HuH-7.5 (cell line): ENCODE data around the gene CADM4.
"Not testable (repeated sequence)": the region's sequence is repeated elsewhere in the genome, so short reads cannot be mapped to it uniquely, and the experiment has no call there.

Experiments used
- DNase-seq: peaks from one replicate; pipeline ENCODE4 v3.0.0; 2011; ENCODE audit warnings: low spot score

Gene CADM4

GRCh38 chr19:43606569-43607229 is 33.0 kb downstream of the CADM4 start:
- DNase-seq = no peak

DNA sequence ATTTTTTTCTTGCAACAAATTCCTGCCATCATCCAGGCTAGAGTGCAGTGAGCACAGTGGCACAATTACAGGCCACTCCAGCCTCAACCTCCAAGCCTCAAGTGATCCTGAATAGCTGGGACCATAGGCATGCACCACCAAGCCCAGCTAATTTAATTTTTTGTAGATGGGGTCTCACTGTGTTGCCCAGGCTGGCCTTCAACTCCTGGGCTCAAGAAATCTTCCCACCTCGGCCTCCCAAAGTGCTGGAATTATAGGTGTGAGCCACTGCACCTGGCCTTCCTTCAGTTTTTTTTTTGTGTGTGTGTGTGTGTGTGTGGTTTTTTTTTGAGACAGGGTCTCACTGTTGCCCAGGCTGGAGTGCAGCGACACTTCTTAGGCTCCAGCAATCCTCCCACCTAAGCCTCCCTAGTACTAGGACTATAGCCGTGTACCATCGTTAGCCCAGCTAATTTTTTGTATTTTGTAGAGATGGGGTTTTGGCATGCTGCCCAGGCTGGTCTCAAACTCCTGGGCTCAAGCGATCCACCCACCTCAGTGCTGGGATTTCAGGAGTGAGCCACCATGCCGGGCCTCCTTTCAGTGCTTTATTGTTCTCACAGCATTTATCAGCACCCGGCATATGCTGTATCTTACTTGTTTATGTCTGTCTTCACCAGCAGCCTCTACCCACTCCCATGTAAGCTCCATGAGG is 33.6 kb downstream of the CADM4 start:
- no peak for DNase-seq

- DNase-seq = not testable (repeated sequence)
Observed at GRCh38 chr19:43600326-43600725, 39.3 kb downstream of the CADM4 start.

DNA sequence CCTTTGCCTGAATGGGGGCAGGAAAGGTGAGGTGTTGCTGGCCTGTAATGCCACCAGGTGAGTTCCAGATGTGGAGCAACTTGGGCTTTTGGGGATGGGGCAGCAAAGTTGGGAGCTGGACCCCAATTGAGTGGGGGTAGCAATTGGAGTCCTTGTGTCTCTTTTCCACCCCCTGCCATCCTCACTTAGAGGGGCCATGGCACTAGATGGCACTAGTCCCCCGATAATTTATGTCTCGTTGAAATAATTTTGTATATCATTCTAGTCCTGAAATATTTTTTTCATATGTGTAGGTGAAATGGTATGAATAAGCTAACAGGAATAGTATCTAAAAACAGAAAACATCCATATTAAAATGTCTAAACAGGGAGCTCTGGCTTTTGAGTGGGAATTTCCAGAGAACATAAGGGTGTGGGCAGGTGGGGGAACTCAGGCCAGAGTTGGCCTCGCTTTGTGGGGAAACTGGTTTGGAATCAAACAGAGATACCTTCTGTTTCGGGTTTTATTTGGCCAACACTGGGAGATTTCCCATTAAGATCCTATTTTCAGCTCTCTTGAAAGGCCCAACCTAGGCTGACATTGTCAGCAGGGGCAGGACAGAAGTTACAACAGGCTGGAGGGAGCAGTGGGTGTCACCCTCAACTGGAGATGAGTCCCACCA is 39.9 kb downstream of the CADM4 start:
- no peak for DNase-seq

DNA sequence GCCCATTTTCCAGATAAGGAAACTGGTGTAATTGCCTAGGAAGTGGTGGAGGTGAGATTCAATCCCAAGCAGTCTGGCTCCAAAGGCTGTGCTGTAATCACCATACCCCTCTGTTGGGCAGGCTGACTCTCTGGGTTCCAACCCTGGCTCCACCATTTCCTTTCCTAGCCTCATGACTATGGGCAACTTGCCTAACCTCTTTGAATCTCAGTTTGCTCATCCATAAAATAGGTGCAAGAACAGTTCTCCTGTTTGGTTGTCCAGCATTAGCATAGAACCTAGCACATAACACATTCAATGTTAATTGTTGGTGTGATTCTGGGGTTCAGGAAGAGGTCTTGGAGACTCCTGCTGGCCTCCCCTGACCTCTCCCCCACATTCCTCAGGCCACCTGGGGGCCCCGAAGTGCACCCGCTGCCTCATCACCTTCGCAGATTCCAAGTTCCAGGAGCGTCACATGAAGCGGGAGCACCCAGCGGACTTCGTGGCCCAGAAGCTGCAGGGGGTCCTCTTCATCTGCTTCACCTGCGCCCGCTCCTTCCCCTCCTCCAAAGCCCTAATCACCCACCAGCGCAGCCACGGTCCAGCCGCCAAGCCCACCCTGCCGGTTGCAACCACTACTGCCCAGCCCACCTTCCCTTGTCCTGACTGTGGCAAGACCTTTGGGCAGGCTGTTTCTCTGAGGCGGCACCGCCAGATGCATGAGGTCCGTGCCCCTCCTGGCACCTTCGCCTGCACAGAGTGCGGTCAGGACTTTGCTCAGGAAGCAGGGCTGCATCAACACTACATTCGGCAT is 41.0 kb downstream of the CADM4 start:
- no peak for DNase-seq

GRCh38 chr19:43597876-43598275 is 41.8 kb downstream of the CADM4 start:
- DNase-seq = no peak

DNA sequence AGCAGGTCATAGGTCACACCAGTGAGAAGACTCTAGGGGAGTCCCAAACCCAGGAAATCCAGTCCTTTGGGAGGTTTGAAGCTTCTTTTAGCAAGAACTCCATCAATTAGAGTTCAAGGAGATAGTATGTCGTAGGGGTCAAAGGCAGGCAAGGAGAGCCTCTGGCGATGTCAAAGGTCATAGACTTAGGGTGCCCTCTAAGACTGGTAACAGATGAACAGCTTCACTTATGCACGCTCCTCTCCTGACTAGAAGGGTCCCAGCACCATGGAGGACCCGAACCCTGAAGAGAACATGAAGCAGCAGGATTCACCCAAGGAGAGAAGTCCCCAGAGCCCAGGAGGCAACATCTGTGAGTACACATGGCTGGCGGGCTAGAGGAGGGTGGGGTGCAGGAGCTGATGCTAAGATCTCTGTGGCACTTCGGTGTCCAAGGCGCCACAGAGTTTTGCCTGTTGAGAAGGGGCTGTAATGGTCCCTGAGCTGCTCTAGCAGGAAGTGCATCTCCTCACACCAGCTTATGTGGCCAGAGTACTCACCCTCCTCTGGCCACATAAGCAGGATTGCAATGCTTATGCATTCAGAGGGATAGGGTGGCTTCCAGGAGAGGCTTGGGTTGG is 42.7 kb downstream of the CADM4 start:
- DNase-seq = no peak

DNA sequence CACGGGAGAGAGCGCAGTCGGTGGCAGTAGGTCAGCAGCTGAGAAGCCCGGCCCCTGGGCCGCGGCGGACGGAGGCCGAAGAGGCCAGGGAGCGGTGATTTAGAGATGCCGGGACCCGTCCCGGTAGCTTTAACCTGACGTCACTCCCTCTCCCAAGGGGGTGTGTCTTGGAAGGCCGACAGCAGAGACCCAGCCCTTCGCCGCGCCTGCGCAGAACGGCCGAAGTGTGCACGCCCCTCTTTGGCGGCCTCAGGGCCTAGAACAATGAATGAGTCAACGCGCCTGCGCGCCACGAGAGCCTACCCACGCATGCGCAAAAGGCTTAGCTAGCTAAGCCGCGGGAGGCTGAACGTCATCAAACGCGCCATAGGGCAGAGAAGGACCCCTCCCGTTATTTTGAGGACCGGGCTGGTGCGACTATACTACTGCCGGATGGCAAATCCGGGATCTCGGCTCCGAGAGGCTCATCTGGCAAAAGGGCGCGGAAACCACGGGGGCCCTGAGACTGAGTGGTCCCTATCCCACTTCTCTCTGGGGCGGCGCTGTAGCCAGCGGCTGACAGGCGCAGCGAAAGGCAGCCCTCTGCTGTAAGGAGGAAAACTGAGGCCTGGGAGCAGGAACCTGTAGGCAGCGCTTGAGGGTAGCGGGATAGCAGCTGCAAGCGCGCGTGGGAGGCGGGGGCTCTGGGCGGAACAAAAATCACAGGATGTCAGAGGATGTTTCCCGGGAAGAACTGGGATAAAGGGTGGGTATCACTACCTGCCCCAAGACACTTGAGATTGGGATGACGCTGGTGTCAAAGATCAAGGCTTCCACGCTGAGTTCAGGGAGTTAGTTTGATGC is 43.4 kb downstream of the CADM4 start, which contains the start of the genes IRGQ and ZNF576:
Gene IRGQ (minus strand): TSS at position 136 of the 843 bp plus-strand sequence. CDS start 796 bp downstream, outside the sequence.
Gene ZNF576 (plus strand): TSS at position 597 of the 843 bp plus-strand sequence. CDS start 514 bp downstream, outside the sequence.
- DNase-seq = peak; percentile 97

DNA sequence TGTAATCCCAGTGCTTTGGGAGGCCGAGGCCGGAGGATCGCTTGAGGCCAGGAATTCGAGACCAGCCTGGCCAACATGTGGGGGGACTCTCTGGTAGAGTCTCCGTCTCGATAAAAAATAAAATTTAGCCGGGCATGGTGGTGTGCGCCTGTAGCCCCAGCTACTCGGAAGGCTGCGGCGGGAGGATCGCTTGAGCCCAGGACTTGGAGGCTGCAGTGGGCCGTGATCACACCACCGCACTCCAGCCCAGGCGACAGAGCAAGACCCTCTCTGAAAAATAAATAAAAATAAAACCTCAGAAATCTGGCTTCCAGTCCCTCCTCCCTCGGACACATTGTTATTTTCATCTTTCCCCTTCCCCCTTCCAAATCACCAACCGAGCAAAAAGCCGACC is 44.0 kb downstream of the CADM4 start:
- DNase-seq = no peak

GRCh38 chr19:43594710-43595604 is 44.7 kb downstream of the CADM4 start:
- peak; percentile 61 for DNase-seq

DNA sequence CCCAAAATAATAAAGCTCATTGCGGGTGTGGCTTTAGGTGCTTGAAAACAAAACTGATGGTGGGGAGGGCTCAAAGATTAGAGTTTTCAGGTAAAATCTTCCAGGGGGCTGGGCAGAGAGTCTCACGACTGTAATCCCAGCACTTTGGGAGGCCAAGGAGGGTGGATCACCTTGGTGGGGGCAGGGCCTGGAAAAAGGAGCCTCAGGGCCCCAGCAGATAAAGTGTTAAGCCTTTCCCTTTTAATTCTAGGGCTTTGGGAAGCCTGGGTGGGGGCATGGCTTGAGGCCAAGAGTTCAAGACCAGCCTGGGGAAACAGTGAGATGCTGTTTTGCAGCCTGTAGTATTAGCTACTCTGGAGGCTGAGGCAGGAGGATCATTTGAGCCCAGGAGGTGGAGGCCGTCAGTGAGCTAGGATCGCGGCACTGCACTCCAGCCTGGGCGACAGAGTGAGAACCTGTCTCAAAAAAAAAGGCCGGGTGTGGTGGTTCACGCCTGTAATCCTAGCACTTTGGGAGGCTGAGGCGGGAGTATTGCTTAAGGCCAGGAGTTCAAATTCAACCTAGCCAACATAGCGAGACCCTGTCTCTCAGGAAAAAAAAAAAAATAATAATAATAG is 45.5 kb downstream of the CADM4 start:
- DNase-seq = no peak

- DNase-seq = no peak
Observed at GRCh38 chr19:43592800-43593350, 46.8 kb downstream of the CADM4 start.

DNA sequence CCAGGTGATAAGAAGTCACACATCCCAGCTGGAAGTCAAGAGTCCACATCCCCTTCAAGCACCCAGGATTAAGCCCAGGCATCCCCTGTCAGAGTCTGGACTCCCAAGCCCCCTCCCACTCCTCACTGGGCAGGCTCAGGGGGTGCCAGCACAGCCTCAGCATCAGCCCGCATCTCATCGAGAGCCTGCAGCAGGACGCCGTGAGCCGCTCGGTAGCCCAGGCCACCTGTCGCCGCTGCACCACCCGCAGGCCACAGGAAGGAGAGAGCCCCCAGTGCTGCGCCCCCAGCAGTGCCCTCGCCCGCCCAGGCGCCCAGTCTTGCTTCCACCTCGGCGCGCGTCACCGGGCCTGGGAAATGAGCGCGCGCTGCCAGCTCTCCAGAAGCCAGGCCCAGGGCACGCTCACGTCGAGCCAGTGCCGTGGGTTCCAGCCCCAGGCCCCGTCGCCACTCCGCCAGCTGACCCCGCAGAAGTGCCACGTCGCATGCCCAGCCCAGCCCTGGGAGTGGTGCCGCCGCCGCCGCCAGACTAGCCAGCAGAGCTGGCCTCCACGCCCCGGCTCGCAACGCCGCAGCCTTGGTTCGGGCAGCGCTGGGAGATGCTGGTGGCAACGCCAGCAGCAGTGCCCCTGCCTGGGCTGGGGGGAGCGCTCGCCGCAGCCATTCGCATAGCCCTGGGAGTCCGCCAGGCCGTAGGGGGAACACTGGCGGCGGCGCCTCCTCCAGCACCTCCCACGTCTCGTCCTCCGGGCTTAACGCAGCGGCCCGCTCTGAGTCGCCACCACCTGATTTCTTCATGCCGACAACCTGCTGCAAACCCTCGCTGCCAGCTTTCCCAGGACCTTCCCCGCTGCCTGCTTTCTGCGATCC is 47.5 kb downstream of the CADM4 start:
- no peak for DNase-seq

- DNase-seq = no peak
Observed at GRCh38 chr19:43589678-43590077, 50.0 kb downstream of the CADM4 start.

DNA sequence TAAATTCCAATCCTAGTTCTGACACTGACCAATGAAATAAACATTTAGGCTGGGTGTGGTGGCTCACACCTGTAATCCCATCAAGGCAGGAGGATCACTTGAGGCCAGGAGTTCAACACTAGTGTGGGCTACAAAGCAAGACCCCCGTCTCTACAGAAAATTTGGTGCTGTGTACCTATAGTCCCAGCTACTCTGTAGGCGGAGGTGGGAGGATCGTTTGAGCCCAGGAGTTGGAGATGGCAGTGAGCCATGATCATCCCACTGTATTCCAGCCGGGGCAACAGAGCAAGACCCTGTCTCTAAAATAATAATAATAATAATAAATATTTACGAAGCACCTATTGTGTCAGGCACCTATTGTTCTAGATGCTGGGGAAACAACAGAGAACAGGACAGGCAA is 50.4 kb downstream of the CADM4 start:
- no peak for DNase-seq

DNA sequence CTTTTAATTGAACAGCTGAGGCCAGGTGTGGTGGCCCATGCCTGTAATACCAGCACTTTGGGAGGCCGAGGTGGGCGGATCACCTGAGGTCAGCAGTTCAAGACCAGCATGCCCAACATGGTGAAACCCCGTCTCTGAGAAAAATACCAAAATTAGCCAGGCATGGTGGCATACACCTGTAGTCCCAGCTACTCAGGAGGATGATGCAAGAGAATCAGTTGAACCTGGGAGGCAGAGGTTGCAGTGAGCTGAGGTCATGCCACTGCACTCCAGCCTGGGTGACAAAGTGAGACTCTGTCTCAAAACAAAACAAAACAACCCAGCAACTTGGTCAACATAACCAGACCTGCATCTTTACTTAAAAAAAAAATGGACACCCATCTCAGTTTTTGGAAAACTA is 52.6 kb downstream of the CADM4 start:
- DNase-seq = not testable (repeated sequence)

GRCh38 chr19:43586346-43586745 is 53.3 kb downstream of the CADM4 start:
- DNase-seq = no peak

- DNase-seq = no peak
Observed at GRCh38 chr19:43584484-43584883, 55.2 kb downstream of the CADM4 start.
